Measurements from ENCODE around the gene DLGAP1.

- TF ChIP-seq MAX (IDR thresholded peaks at IDR 0.05) = no peak
- TF ChIP-seq NFIC (IDR thresholded peaks at IDR 0.05) = no peak
- TF ChIP-seq TEAD4 (IDR thresholded peaks at IDR 0.05) = no peak
- no peak for TF ChIP-seq TCF12 (IDR thresholded peaks at IDR 0.05; ENCODE audit: low read depth)
- TF ChIP-seq TAF1 (IDR thresholded peaks at IDR 0.05; ENCODE audit: low read depth) = no peak
- TF ChIP-seq EP300 (IDR thresholded peaks at IDR 0.05; ENCODE audit: borderline replicate concordance) = no peak
- TF ChIP-seq RAD21 (IDR thresholded peaks at IDR 0.05; ENCODE audit: low read depth) = no peak
- TF ChIP-seq CEBPB (IDR thresholded peaks at IDR 0.05) = no peak
- TF ChIP-seq REST (IDR thresholded peaks at IDR 0.05; ENCODE audit: low read depth) = no peak
- no peak for TF ChIP-seq FOXM1 (IDR thresholded peaks at IDR 0.05; ENCODE audit: borderline replicate concordance, low read depth)
Measured at GRCh38 chr18:4144201-4144600, 310.9 kb downstream of the DLGAP1 start.

All from Ishikawa (cell line).